Measurements from ENCODE around the gene SRSF1. TPM values are rescaled to one million over a fixed set of nuclear protein-coding genes. Genes with fewer than 3 reads are reported as not detected.

Gene SRSF1
- total and polyA plus RNA-seq, 2 donors (not counting 1 experiment from before 2014, with no cell fraction given), result 191 to 307 TPM

DNA sequence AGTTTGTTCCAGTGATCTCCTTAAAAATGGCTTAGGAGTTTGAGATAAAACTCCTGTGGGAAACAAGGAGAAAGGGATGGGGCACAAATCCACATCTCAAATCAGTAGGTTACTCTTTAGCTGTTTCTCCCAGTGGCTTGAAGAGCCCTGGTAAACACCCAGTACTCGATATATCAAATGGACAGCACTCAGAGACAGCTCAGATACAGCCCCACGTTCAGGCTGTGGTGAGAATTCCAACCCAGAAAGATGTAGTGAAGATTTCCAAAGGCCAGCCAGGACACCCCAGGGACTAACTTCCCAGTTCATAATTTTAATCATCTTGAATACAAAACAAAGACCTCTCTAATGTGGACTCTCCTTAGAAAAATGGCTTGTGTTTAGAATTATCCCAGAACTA is 12.6 kb downstream of the SRSF1 start:
- H3K4me1 ChIP-seq (ENCODE audit: control insufficient read depth, extremely low read depth, insufficient read depth, low read length), result peaks cover 2% of the 10 kb centered on the region
- no peak for DNase-seq (ENCODE audit: low read depth in 2 of 2)
- H4K20me1 ChIP-seq (ENCODE audit: control insufficient read depth, extremely low read depth, insufficient read depth, low read length), result no peaks in the 10 kb centered on the region
- H3K27me3 ChIP-seq (ENCODE audit: control insufficient read depth, insufficient read depth, low read length), result no peaks in the 10 kb centered on the region
- TF ChIP-seq, protein P1, sequence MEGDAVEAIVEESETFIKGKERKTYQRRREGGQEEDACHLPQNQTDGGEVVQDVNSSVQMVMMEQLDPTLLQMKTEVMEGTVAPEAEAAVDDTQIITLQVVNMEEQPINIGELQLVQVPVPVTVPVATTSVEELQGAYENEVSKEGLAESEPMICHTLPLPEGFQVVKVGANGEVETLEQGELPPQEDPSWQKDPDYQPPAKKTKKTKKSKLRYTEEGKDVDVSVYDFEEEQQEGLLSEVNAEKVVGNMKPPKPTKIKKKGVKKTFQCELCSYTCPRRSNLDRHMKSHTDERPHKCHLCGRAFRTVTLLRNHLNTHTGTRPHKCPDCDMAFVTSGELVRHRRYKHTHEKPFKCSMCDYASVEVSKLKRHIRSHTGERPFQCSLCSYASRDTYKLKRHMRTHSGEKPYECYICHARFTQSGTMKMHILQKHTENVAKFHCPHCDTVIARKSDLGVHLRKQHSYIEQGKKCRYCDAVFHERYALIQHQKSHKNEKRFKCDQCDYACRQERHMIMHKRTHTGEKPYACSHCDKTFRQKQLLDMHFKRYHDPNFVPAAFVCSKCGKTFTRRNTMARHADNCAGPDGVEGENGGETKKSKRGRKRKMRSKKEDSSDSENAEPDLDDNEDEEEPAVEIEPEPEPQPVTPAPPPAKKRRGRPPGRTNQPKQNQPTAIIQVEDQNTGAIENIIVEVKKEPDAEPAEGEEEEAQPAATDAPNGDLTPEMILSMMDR (conservative IDR thresholded peaks at IDR 0.05 in 1 of 2, IDR thresholded peaks at IDR 0.05 in 1 of 2; ENCODE audit: low read depth in 1 of 2, low read length in 2 of 2), result no peak
- no peak for TF ChIP-seq EZH2 (IDR thresholded peaks at IDR 0.05; ENCODE audit: low read length, missing control alignments)
- H3K27ac ChIP-seq (ENCODE audit: insufficient read depth, low read length), result no peak overlapping the region
- H3K4me3 ChIP-seq (replicated peaks in 1 of 4; ENCODE audit: control extremely low read depth in 1 of 4, insufficient read depth in 1 of 4, low read depth in 3 of 4, low read length in 4 of 4), result no peak overlapping the region
- H3K9me3 ChIP-seq (ENCODE audit: control insufficient read depth, insufficient read depth, low read depth, low read length), result no peaks in the 10 kb centered on the region
- no peak overlapping the region for H2AFZ ChIP-seq (ENCODE audit: low read length)
- H3K79me2 ChIP-seq (ENCODE audit: control insufficient read depth, insufficient read depth, low read length), result peaks cover 7% of the 10 kb centered on the region
- no peak overlapping the region for H3K9ac ChIP-seq (ENCODE audit: insufficient read depth, low read length)
- H3K36me3 ChIP-seq (ENCODE audit: control insufficient read depth, insufficient read depth, low read length), result peaks cover 2% of the 10 kb centered on the region
- no peak overlapping the region for H3K4me2 ChIP-seq (ENCODE audit: extremely low read depth, insufficient read depth, low read length)

DNA sequence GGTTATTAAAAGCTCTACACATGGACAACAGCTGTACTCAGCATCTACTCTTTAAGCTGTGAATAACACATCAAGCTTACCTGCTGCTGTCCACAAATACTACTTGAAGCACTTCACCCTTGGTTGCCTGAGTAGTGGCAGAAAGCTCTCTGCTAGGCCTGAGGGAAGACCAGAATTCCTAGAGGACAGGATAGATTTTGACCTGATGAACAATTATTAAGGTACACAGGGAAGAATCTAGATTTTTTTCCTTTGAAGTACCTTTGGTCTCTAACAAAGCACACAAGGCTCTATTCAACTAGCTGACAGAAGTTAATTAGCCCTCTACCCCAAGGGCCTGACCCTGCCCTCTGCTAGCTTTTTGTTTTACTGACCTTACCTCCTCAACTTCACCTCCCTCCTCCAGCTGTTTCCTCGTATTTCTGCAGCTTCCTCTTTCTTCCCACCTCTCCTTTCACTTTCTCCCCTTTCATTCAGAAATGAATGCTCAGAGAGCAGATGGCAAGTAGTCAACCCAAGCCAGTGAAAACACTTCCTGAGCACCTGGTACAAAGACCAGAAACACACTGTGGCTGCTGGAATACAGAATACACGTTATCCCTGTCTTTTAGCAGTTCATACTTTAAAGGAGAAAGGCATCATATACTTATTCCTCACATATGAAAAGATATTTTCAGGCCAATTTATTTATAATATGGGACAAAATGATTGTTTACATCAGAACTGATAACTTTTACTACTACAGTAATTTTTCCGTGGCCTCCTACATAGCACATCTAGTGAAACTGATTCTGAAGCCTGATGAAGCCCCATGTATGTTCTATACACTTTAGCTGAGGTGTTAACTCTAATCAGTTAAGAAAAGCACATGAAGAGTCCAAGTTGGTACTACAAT is 13.3 kb downstream of the SRSF1 start:
- no peaks in the 10 kb centered on the region for H4K20me1 ChIP-seq (ENCODE audit: control insufficient read depth, extremely low read depth, insufficient read depth, low read length)
- H3K27ac ChIP-seq (ENCODE audit: insufficient read depth, low read length), result no peak overlapping the region
- no peak overlapping the region for H2AFZ ChIP-seq (ENCODE audit: low read length)
- peaks cover 6% of the 10 kb centered on the region for H3K4me1 ChIP-seq (ENCODE audit: control insufficient read depth, extremely low read depth, insufficient read depth, low read length)
- H3K4me2 ChIP-seq (ENCODE audit: extremely low read depth, insufficient read depth, low read length), result no peak overlapping the region
- H3K9me3 ChIP-seq (ENCODE audit: control insufficient read depth, insufficient read depth, low read depth, low read length), result no peaks in the 10 kb centered on the region
- H3K4me3 ChIP-seq (replicated peaks in 1 of 4; ENCODE audit: control extremely low read depth in 1 of 4, insufficient read depth in 1 of 4, low read depth in 3 of 4, low read length in 4 of 4), result no peak overlapping the region
- H3K36me3 ChIP-seq (ENCODE audit: control insufficient read depth, insufficient read depth, low read length), result peaks cover 2% of the 10 kb centered on the region
- DNase-seq (ENCODE audit: low read depth in 2 of 2), result no peak
- peaks cover 2% of the 10 kb centered on the region for H3K79me2 ChIP-seq (ENCODE audit: control insufficient read depth, insufficient read depth, low read length)
- no peak overlapping the region for H3K9ac ChIP-seq (ENCODE audit: insufficient read depth, low read length)
- H3K27me3 ChIP-seq (ENCODE audit: control insufficient read depth, insufficient read depth, low read length), result no peaks in the 10 kb centered on the region
- no peak for TF ChIP-seq EZH2 (IDR thresholded peaks at IDR 0.05; ENCODE audit: low read length, missing control alignments)
- TF ChIP-seq, protein P1 (conservative IDR thresholded peaks at IDR 0.05 in 1 of 2, IDR thresholded peaks at IDR 0.05 in 1 of 2; ENCODE audit: low read depth in 1 of 2, low read length in 2 of 2), result no peak

DNA sequence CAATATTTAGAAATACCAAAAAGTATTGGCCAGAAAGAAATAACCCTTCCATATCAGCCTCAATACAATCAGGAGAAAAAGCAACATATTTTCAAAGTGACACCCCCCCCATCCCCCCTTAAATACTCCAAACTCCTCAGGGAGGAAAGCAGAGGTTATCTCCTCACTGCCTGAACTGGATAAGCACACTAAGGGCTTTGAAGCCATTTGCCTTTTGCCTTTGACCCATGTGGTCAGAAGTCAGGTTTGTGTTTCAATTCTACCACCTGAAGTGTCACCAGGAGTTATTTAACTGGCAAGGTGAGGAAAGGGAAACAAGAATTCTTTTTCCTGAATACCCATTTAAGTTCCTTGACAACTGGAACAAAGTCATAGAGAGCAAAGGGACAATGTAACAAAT is 15.5 kb downstream of the SRSF1 start:
- no peak for TF ChIP-seq EZH2 (IDR thresholded peaks at IDR 0.05; ENCODE audit: low read length, missing control alignments)
- TF ChIP-seq, protein P1 (conservative IDR thresholded peaks at IDR 0.05 in 1 of 2, IDR thresholded peaks at IDR 0.05 in 1 of 2; ENCODE audit: low read depth in 1 of 2, low read length in 2 of 2), result no peak
- H3K27ac ChIP-seq (ENCODE audit: insufficient read depth, low read length), result no peak overlapping the region
- DNase-seq (ENCODE audit: low read depth in 2 of 2), result no peak
- H2AFZ ChIP-seq (ENCODE audit: low read length), result no peak overlapping the region
- H3K36me3 ChIP-seq (ENCODE audit: control insufficient read depth, insufficient read depth, low read length), result no peaks in the 10 kb centered on the region
- no peaks in the 10 kb centered on the region for H3K27me3 ChIP-seq (ENCODE audit: control insufficient read depth, insufficient read depth, low read length)
- H3K79me2 ChIP-seq (ENCODE audit: control insufficient read depth, insufficient read depth, low read length), result peaks cover 9% of the 10 kb centered on the region
- no peaks in the 10 kb centered on the region for H4K20me1 ChIP-seq (ENCODE audit: control insufficient read depth, extremely low read depth, insufficient read depth, low read length)
- no peak overlapping the region for H3K4me2 ChIP-seq (ENCODE audit: extremely low read depth, insufficient read depth, low read length)
- no peak overlapping the region for H3K4me3 ChIP-seq (replicated peaks in 1 of 4; ENCODE audit: control extremely low read depth in 1 of 4, insufficient read depth in 1 of 4, low read depth in 3 of 4, low read length in 4 of 4)
- H3K4me1 ChIP-seq (ENCODE audit: control insufficient read depth, extremely low read depth, insufficient read depth, low read length), result peaks cover 9% of the 10 kb centered on the region
- H3K9me3 ChIP-seq (ENCODE audit: control insufficient read depth, insufficient read depth, low read depth, low read length), result no peaks in the 10 kb centered on the region
- H3K9ac ChIP-seq (ENCODE audit: insufficient read depth, low read length), result no peak overlapping the region

Data from fibroblast of lung (primary cell).